NCI-H2029 treated with DMSO at 0.1 percent for 48 hours (cell line): ENCODE measurements around the gene LRIG3.
"Not testable (repeated sequence)": the region's sequence is repeated elsewhere in the genome, so short reads cannot be mapped to it uniquely, and the experiment has no call there.

Source experiments
- DNase-seq: peaks from one replicate; lab custom pipeline; 2025; lab: John Stamatoyannopoulos, UW

LRIG3 gene

DNA sequence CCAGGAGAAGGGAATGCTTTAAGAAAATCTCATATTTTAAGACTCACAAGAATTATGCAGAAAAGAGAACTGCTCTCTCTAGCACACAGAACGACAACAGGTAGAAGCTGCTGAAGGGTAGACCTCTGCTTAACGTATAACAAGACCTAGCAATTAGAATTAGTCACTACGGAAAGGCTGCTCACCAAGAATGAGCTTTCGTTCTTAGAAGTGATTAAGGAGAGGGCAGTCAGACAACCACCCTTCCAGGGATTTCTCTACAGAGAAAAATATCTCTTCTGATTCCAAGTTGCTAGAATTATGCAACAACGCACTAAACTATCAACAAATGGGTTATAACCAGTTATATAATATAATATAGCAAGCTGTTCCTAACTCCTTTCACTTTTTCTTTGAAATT, 18.6 kb downstream of the LRIG3 start:
- no peak for DNase-seq

- DNase-seq = no peak
These were observed 22.3 kb downstream of the LRIG3 start for GRCh38 chr12:58897969-58898368.

DNA sequence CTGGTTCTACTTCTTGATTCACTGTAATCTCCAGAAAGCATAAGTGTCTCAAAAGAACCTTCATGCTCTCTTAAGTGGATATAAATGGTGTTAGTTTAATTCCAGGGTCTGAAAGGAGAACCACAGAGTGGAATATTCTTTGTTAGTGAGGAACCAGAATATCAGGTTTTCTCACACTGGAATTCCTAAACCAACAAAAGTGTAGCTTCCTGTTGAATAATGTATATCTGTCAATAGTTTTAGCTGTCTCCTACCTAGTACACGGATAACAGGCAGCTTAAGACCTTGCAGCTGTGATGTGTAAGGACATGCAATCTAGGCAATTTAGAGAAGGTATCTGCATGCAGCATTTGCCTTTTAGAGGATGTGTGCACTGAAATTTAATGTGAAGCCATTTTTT, 24.0 kb downstream of the LRIG3 start:
- DNase-seq = peak; percentile 58

DNA sequence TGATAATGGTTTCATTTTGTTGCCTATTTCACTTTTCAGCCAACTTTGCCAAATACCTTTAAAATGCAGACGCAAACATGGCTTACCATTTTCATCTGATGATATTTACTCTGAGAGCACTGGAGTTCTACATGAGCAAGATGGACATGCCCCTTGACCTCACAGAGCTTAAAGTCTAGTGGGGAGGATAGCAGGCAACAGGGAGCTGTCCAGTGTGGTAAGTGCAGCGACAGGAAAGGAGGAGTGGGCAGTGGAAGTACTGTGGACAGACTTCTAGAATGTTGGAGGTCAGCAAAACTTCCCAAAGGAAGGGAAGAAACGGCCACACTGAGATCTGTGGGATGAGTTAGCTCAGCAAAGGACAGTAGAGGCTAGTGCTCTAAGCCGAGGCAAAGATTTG, 25.3 kb downstream of the LRIG3 start:
- no peak for DNase-seq

GRCh38 chr12:58894040-58894439, 26.3 kb downstream of the LRIG3 start:
- DNase-seq = no peak

DNA sequence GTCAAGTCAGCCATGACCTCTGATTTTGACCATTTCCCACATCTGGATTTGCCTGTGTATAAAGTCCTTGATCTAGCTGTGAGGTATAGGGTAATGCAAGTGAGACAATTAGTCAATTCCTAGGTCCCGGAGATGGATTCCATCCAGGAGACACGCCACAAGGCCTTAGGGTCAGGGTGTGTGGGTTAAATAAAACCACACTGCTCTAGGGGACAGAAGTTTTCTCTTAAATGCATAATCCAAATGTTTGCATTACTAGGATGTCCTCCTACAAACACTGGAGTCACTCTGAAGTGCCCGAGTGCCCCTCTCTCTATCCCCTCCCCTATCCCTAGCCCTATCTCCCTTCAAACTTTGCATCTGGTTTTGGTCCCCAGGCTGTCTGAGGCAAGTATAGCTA, 26.8 kb downstream of the LRIG3 start:
- DNase-seq = no peak

DNA sequence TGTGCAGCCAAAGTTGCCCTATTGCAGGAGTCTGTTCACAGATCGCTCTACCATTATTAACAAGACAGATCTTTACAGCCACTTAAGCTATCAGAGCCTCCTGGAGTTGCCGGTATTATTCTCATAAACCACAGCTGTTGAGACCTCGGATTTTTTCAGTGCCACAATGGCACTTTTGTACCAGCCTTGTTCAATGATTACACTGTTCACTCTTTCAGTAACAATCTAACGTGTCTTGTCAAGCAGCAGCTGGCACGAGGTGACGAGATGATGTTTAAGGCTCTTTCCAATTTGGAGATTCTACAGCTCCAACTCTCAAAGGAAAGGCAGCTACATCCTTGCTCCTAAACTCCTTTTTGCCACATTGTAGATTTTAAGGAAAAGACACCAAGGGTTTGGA, 30.7 kb downstream of the LRIG3 start:
- DNase-seq = no peak

DNA sequence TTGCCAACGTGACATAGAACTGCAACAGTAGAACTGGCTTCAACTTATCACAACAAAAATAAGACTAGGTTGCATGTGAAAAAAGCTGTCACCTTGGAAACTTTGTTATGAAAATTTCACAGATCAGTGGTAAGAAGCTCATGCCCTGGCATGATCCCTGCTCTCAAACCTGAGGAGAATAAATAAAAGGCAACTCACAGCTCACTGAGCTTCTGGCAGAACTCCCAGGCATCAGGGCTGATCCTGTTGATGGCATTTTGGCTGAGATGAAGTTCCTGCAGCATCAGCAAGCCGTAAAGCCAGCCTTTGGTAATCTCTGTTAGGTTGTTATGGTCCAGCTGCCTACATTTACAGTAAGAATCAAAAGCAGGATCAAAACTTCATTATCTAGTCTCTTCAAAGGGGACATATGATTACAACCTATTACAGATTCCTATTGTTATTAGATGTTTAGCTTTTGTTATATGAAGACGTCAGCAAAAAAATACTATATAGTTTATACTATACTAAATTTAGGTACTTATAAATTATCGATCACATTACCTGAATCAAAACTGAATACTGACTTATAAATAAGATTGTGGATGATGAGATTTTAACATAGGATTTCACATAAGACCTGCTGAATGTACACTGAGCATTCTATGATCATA, 32.0 kb downstream of the LRIG3 start:
- DNase-seq = peak; percentile 91

DNA sequence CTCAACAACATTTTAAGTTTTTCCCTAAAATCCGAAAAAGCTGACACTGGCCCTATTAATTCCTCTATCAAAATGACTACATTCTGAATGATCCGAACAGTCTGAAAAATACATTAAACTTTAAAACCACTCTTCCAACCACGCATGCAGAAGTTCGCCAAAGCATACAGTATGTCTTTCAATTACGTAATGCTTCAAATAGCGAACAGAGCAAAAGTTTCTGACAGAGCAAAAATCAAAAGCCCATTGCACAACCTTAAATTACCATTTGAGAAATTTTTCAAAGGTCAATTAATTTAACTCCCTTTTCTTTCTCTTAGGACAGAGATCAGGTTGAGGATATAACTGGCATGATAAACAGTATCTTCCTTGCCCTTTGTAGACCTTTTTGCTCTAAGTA, 33.2 kb downstream of the LRIG3 start:
- no peak for DNase-seq

DNA sequence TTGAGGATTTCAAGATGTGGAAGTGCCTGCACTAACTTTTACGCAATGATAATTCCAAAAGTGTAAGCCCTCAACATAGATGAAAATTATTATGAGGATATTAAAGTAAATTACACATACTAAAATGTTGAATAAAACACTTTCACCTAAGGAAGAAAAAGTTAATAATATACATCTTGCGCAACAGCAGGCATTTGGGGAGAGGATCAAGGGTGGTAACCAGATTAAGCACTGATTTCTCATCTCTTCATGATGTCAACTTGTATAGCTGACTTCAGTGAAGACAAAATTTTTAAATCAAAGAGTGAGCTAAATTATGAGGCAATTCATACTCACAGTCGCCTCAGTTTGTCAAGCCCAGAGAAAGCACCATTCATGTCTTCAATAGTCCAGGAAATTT, 33.8 kb downstream of the LRIG3 start:
- DNase-seq = no peak

- no peak for DNase-seq
These were observed 35.4 kb downstream of the LRIG3 start for GRCh38 chr12:58884916-58885315.

DNA sequence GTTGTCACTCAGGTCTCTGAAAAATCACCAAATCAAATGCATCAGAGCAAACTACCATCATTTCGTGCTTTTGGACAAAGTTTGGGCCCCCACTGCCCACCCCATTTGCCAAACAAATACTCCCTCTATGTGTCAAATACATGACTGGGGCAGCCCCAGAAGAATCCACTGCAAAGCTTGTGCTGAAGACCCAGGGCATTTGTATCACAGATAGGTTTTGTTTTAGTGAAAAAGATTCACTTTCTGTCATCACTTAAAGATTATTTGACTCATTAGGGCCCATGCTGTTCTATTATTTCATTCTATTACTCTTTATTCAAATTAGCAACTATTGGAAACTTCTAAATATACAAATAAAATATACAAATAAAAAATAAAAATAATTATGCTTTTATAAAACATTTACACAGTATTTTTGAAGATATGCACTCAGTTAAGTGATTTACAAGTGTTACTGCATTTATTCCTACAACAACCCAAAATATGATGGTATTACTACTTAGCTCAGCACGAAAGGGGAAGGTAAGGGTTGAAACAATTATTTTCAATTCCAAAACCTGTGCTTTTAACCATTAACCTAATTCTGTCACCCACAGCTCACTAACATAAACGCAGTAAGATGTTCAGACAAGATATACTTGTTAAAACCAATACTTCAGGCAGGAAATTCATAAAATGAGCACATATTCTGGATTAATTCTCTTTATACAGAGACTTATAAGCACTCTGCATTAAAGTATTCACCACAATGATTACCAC, 36.5 kb downstream of the LRIG3 start:
- no peak for DNase-seq

DNA sequence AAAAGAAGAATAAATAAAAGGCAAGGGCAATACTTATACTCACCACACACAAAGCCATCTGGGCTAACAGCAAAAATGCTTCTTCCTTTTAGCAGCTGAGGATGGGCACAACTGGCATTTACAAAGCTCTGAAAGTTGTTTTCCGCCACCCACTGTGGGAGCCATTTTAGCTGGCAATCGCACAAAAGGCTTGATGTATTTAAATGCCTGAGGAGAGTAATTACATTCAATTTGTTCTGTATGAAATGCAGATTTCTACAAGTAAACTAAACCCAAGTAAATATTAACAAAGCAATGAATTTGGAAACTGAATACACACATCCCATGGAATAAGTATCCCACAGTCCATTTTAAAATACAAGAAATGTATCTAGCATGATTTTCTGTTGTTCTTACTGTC, 37.5 kb downstream of the LRIG3 start:
- DNase-seq = no peak

DNA sequence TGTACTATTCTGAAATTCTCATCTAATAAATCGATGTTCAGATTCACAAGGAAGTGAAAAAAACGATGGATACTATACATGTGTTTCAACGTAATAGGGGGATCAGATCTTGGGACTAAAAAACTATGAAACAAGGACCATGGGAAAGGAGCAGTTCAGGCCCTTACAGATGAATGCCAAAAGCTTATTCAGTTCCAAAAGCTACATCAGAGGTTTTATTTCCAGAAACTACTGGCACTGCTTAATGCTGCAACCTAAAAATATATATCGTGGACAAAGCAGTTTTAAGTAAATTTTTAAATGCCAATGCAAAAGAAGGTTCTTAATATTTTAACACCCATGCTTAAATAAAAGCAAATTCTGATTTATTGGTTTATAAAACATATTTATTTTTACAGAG, 38.5 kb downstream of the LRIG3 start:
- no peak for DNase-seq

DNA sequence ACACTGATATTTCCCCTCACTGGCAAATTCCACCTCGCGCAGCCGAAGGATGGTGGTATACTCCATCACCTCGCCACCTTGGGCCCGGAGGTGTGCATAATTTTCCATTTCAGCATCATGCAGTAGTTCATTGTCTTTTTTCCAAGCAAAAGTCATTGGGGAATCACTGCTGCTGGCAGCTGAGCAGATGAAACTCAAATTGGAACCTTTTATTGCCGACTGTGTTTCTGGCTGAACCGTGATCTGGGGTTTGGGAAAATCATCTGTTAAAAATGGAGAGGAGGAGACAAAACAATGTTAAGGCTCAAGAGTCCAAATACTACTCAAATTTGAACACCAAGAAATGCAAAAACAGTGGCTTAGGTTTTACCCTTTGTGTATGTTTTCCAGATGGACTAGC, 39.7 kb downstream of the LRIG3 start:
- no peak for DNase-seq

GRCh38 chr12:58877243-58877743, 43.0 kb downstream of the LRIG3 start:
- DNase-seq = peak; percentile 90

DNA sequence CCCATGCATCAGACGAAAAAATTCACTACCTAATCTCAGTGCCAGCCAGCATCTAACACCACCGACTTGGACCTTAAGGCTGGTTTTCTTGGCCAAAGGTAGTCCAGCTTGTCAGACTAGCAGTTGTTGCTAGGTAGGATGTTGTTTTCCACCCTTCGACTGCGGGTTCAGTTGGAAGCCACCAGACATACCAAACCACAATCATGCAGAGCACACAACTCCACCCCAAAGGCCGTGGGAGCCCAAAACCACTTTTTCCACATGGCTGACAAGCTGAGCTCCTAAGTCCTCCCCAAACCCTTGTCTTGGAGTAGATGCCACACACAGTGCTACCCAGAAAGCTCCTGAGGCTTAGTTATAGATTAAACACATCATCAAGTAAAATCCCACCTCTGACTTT, 46.8 kb downstream of the LRIG3 start:
- DNase-seq = no peak

DNA sequence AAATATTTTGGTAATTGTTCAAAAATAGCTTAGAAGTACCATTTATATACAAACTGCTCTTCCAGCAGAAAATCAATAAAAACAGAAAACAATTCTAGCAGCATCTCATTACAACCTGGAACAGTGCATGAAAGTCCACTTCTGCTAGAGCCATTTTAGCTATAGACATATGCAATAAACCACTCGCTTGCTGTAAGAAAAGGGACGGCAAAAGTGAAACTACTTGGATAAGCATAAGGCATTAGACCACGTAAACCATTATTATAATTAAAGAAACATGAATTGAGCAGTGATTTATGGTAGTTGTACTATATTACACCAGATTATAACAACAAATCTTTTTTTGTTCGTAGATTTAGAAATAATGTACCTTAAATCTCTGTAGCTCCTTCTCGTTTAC, 48.7 kb downstream of the LRIG3 start:
- no peak for DNase-seq

GRCh38 chr12:58870595-58870994, 49.7 kb downstream of the LRIG3 start:
- DNase-seq = no peak

GRCh38 chr12:58860788-58861240, 59.5 kb downstream of the LRIG3 start:
- no peak for DNase-seq

GRCh38 chr12:58860056-58860787, 60.1 kb downstream of the LRIG3 start:
- DNase-seq = no peak

DNA sequence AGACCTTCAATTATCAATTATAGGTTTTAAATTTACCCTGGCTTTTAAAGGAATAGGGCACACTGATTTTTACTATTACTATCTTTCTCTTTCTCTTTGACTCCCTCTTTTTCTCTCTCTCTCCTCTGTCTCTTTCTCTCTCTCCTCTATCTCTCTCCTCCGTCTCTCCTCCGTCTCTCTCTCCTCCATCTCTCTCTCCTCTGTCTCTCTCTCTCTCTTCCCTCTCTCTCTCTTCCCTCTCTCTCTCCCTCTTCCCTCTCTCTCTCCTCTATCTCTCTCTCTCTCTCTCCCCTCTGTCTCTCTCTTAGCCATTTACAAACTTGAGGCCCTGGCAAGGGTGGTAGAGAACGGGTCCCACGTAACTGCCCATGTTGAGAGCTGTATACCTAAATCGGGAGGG, 62.3 kb downstream of the LRIG3 start:
- no peak for DNase-seq

- DNase-seq = not testable (repeated sequence)
These were observed 63.1 kb downstream of the LRIG3 start for GRCh38 chr12:58857206-58857605.
